ENCODE data around the gene PODXL2.

DNA sequence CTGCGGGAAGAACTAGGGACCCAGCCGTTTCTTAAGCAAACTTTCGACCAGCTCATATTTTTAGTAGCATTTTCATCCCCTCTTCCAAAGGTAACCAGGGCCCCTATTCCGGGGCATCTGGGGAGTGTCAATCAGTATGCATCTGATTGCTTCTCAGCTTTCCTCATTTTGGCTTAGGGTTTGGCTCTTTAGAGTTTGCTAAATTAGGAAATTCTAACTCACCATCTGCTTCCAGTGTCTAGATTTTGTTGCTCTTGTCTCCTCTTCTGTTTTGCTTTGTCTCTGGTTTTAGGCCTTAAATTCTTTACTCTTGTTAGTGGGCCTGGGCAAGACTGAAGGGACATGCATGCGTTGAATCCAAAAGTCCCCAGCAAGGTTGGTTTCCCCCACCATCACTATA, 34.2 kb downstream of the PODXL2 start:
- TF ChIP-seq, protein P1, sequence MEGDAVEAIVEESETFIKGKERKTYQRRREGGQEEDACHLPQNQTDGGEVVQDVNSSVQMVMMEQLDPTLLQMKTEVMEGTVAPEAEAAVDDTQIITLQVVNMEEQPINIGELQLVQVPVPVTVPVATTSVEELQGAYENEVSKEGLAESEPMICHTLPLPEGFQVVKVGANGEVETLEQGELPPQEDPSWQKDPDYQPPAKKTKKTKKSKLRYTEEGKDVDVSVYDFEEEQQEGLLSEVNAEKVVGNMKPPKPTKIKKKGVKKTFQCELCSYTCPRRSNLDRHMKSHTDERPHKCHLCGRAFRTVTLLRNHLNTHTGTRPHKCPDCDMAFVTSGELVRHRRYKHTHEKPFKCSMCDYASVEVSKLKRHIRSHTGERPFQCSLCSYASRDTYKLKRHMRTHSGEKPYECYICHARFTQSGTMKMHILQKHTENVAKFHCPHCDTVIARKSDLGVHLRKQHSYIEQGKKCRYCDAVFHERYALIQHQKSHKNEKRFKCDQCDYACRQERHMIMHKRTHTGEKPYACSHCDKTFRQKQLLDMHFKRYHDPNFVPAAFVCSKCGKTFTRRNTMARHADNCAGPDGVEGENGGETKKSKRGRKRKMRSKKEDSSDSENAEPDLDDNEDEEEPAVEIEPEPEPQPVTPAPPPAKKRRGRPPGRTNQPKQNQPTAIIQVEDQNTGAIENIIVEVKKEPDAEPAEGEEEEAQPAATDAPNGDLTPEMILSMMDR (IDR thresholded peaks at IDR 0.05): no peak
- TF ChIP-seq POLR2AphosphoS5 (IDR thresholded peaks at IDR 0.05) (no peak), POLR2A (IDR thresholded peaks at IDR 0.05) (no peak)

Data from breast epithelium (tissue), 3 donors.